Thoracic aorta (tissue), 2 donors: ENCODE results near the gene SSBP3. TPM values are rescaled to one million over a fixed set of nuclear protein-coding genes. Genes with fewer than 3 reads are reported as not detected.
A peak's percentile ranks its signal among the peaks of the same experiment; 100 is the strongest.

Source experiments
- ATAC-seq: fragments of 150-250 bp; one replicate; pipeline ENCODE4 v1.8.0; 2017; ENCODE audit warnings: low read depth; ENCODE audit not compliant: insufficient number of reproducible peaks, low FRiP score
- DNase-seq: peaks from one replicate; pipeline ENCODE4 v3.0.0-alpha.2; 2020; ENCODE audit warnings: low spot score
- H3K27ac ChIP-seq, 2 donors: fragments of 200-600 bp; sonication (generic); 1 replicate in 1 of 2; 2 replicates in 1 of 2; pipeline ENCODE4 v1.5.1; 2016; ENCODE audit warnings: mild to moderate bottlenecking in 2 of 2, moderate library complexity in 2 of 2
- H3K27me3 ChIP-seq: fragments of 200-600 bp; sonication (generic); replicated peaks from 2 replicates; pipeline ENCODE4 v1.6.0; 2016; ENCODE audit warnings: mild to moderate bottlenecking; ENCODE audit not compliant: insufficient read depth
- H3K36me3 ChIP-seq: fragments of 200-600 bp; sonication (generic); one replicate; pipeline ENCODE4 v1.5.1; 2016
- H3K4me1 ChIP-seq, 2 donors: fragments of 200-600 bp; sonication (generic); 1 replicate in 1 of 2; 2 replicates in 1 of 2; pipeline versions ENCODE4 v1.5.1 to v1.6.0; 2016; ENCODE audit warnings: low read depth in 2 of 2, mild to moderate bottlenecking in 1 of 2; ENCODE audit not compliant: control insufficient read depth in 1 of 2
- H3K4me3 ChIP-seq: fragments of 200-600 bp; sonication (generic); 2 replicates; pipeline ENCODE4 v1.5.1; 2016; ENCODE audit warnings: mild to moderate bottlenecking
- H3K9me3 ChIP-seq: fragments of 200-600 bp; sonication (generic); 2 replicates; pipeline ENCODE4 v1.5.1; 2016
- total RNA-seq, 2 donors: library from RNA; depleted of rRNA; stranded (reverse); fragments of >200 nt; gene quantifications; one replicate each; pipeline versions ENCODE4 v1.1.0 to v1.2.3, GENCODE V29; 2016
- TF ChIP-seq, protein P1 (sequence below): fragments of 200-600 bp; sonication (generic); IDR thresholded peaks from one replicate; pipeline ENCODE4 v1.5.1; 2019; ENCODE audit warnings: antibody characterized with exemption

SSBP3 gene
- total RNA-seq, 2 donors from 2014 or later = 33.4 to 87.1 TPM

DNA sequence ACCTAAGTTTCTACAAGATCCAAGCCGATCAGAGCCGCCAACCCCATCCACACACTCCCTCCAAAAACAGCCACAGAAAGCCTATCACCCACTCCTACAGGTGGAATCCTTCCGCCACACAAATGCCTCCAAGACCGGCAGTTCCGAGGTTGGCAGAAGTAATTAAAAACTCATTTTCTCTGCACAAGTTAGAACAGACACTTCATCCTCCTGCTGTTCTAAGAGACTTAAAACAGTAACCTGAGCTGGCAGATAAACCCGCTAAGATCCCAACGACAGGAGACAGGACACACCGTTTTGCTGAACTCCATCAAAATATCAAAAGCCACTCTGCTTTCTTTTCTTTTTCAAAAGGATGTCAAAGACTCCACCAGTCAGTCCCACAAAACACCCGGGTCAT is 2.8 kb downstream of the SSBP3 start:
- DNase-seq = no peak
- peaks cover 26 to 46% of the 10 kb centered on the region in 2 donors for H3K4me1 ChIP-seq
- H3K27ac ChIP-seq = peak overlapping the region in 1 of 2 donors; percentile 22

DNA sequence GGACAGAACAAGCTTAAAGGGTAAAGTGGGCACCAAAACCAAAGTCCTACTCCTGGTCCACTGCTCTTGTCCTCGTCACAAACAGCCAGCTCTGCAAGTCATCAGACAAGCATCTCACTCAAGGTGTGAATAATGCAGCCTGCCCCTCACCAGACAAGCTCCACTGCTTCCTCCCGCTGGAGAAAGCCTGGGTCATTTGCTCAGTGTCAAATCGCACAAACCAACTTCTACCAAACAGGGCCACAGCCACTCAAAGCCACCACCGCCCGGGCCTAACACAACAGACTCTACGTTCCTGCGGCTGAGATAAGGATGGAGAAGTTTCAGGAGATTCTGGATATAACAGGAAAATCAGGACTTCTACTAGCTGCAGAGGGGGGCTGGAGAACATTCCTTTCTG is 3.3 kb downstream of the SSBP3 start:
- no peaks in the 10 kb centered on the region for H3K9me3 ChIP-seq
- peaks cover 27% of the 10 kb centered on the region for H3K36me3 ChIP-seq
- H3K27me3 ChIP-seq = no peaks in the 10 kb centered on the region
- no peak overlapping the region for H3K27ac ChIP-seq
- DNase-seq = no peak
- ATAC-seq = no peak
- peaks cover 24 to 45% of the 10 kb centered on the region in 2 donors for H3K4me1 ChIP-seq
- TF ChIP-seq, protein P1, sequence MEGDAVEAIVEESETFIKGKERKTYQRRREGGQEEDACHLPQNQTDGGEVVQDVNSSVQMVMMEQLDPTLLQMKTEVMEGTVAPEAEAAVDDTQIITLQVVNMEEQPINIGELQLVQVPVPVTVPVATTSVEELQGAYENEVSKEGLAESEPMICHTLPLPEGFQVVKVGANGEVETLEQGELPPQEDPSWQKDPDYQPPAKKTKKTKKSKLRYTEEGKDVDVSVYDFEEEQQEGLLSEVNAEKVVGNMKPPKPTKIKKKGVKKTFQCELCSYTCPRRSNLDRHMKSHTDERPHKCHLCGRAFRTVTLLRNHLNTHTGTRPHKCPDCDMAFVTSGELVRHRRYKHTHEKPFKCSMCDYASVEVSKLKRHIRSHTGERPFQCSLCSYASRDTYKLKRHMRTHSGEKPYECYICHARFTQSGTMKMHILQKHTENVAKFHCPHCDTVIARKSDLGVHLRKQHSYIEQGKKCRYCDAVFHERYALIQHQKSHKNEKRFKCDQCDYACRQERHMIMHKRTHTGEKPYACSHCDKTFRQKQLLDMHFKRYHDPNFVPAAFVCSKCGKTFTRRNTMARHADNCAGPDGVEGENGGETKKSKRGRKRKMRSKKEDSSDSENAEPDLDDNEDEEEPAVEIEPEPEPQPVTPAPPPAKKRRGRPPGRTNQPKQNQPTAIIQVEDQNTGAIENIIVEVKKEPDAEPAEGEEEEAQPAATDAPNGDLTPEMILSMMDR = no peak
- H3K4me3 ChIP-seq = peak overlapping the region; percentile 96

More for the DNA sequence above, 2.8 kb downstream of the SSBP3 start:
- TF ChIP-seq, protein P1 = no peak
- H3K27me3 ChIP-seq = no peaks in the 10 kb centered on the region
- ATAC-seq = no peak
- H3K9me3 ChIP-seq = no peaks in the 10 kb centered on the region
- peaks cover 23% of the 10 kb centered on the region for H3K36me3 ChIP-seq
- peak overlapping the region; percentile 96 for H3K4me3 ChIP-seq

DNA sequence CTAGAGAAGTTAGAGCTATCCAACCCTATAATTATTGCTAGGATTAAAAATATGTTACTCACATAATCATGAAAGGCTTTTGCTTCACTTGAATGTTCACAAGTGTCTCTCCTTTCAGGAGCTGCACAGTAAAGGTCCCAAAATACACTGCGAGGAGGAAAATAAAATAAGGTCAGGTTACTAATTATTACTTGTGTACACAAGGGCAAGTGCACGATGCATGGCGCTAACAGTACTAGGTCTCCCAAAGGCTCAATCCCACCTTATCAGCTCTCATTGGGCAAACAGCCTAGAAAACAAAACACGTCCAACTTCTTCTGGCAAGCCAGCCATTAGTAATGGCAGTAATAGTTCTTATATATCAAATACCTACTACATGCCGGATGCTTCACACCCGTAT is 4.4 kb downstream of the SSBP3 start:
- peaks cover 27% of the 10 kb centered on the region for H3K36me3 ChIP-seq
- H3K9me3 ChIP-seq = no peaks in the 10 kb centered on the region
- H3K27me3 ChIP-seq = no peaks in the 10 kb centered on the region
- DNase-seq (no peak), ATAC-seq (no peak)
- H3K27ac ChIP-seq = no peak overlapping the region
- no peak overlapping the region for H3K4me3 ChIP-seq
- TF ChIP-seq, protein P1 = no peak
- peaks cover 28 to 54% of the 10 kb centered on the region in 2 donors for H3K4me1 ChIP-seq

DNA sequence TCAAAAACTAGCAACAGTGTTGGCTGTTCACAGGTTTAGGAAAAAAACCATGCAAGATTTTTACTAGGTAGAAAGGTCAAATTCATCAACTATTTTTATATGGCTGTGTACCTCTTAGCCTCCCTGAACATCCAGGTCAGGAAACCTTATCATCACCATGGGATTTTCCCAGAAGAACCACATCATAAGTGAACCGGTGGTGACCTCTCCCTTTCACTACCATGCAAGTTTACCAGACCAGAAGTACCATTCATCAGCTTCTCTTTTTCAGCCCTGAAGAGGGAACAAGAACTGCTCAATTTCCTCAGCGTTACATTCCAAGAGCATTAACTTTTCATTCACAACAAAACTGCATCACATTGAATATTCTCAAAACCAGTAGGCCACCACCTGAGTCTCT is 5.9 kb downstream of the SSBP3 start:
- Histone ChIP-seq H3K27me3 (no peaks in the 10 kb centered on the region), H3K9me3 (no peaks in the 10 kb centered on the region), H3K36me3 (peaks cover 27% of the 10 kb centered on the region), H3K4me3 (no peak overlapping the region), H3K27ac (no peak overlapping the region), H3K4me1 (peaks cover 32 to 62% of the 10 kb centered on the region in 2 donors)
- ATAC-seq (no peak), DNase-seq (no peak)
- TF ChIP-seq, protein P1 = no peak

DNA sequence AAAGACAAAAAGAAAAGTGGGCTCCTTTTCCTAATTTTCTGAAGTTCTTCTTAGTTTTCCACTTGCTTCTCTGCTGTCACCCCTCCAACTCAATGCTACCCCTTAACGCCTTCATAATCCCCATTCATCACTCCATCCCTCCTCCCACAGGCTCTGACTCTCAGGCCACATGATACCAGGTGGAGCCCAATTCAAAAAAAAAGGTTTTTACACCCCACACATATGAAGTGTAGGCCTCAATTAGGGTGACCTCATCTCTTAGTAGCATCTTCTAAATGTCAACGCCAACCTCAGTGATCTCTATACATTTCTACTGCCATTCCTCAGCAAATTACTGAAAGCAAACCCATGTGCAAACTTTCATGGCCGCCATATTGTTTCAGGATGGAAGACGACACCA is 6.4 kb downstream of the SSBP3 start:
- H3K27ac ChIP-seq = no peak overlapping the region
- no peaks in the 10 kb centered on the region for H3K27me3 ChIP-seq
- no peak for ATAC-seq
- no peaks in the 10 kb centered on the region for H3K9me3 ChIP-seq
- TF ChIP-seq, protein P1 = no peak
- DNase-seq = no peak
- H3K4me1 ChIP-seq = peaks cover 30 to 60% of the 10 kb centered on the region in 2 donors
- H3K36me3 ChIP-seq = peaks cover 27% of the 10 kb centered on the region
- H3K4me3 ChIP-seq = no peak overlapping the region
